ENCODE results near the gene ABO.
"Not testable (repeated sequence)": the region's sequence is repeated elsewhere in the genome, so short reads cannot be mapped to it uniquely, and the experiment has no call there.

The ABO gene

DNA sequence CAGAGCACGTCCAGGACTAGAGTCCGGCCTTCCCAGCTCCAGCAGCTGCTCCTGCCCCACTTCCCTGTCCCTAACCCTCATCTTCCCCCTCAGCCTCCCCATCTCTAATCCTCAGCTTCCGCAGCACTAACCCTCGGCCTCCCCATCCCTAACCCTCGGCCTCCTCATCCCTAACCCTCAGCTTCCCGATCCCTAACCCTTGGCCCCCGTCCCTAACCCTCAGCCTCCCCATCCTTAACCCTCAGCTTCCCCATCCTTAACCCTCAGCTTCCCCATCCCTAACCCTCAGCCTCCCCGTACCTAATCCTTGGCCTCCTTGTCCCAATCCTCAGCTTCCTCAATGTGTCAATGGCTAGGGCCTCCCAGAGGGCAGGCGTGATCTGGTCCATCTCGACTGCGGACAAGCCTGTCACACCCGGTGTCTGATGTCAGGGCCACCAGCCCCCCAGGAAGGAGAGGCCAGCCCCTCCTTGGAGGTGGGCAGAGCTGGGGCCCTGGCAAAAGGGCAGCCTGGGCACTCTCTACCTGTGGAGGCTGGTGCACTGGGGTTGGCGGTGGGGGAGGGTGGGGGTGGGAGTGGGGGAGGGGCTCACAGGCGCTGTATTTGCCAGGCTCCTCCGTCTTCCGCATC, 67.3 kb downstream of the ABO start:
- FAIRE-seq: no peak
- DNase-seq (ENCODE audit: insufficient read length): no peak
- no peak for TF ChIP-seq POLR2AphosphoS5 (IDR thresholded peaks at IDR 0.05; ENCODE audit: low read depth, low read length)
- no peak for TF ChIP-seq POLR2A (IDR thresholded peaks at IDR 0.05; ENCODE audit: low read depth, low read length)
- TF ChIP-seq TAF1 (IDR thresholded peaks at IDR 0.05; ENCODE audit: borderline replicate concordance, low read depth, low read length): no peak

GRCh38 chr9:133207021-133207531, 67.9 kb downstream of the ABO start:
- DNase-seq (ENCODE audit: insufficient read length) (no peak), FAIRE-seq (no peak)

GRCh38 chr9:133205996-133206931, 68.7 kb downstream of the ABO start:
- no peak for TF ChIP-seq POLR2A (IDR thresholded peaks at IDR 0.05; ENCODE audit: low read depth, low read length)
- TF ChIP-seq TAF1 (IDR thresholded peaks at IDR 0.05; ENCODE audit: borderline replicate concordance, low read depth, low read length): no peak
- no peak for TF ChIP-seq POLR2AphosphoS5 (IDR thresholded peaks at IDR 0.05; ENCODE audit: low read depth, low read length)
- FAIRE-seq (no peak), DNase-seq (ENCODE audit: insufficient read length) (no peak)

More at GRCh38 chr9:133207021-133207531, 67.9 kb downstream of the ABO start:
- TF ChIP-seq POLR2AphosphoS5 (IDR thresholded peaks at IDR 0.05; ENCODE audit: low read depth, low read length) (no peak), POLR2A (IDR thresholded peaks at IDR 0.05; ENCODE audit: low read depth, low read length) (no peak), TAF1 (IDR thresholded peaks at IDR 0.05; ENCODE audit: borderline replicate concordance, low read depth, low read length) (no peak)

DNA sequence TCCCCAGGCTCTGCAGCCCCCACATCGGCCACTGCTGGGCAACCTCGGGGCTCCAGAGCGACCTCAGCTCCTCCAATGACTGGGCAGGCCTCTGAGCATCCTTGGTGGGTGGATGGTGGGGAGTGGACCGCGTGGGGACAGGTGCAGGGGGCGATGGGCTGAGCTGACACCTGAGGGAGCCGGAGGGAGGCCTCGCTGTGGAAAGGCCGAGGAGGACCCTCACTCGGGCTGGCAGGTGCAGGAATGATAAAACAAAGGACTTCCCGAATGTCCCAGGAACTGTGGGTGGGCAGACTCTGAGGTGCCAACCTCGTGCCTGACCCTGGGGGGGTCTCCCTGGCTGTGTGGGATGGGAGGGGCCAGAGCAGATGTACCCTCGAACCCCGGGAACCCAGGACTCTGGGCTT, 69.5 kb downstream of the ABO start:
- not testable (repeated sequence) for DNase-seq (ENCODE audit: insufficient read length); FAIRE-seq
